Neural cell (in vitro differentiated cells): ENCODE measurements around the gene DYRK2. TPM values are rescaled to one million over a fixed set of nuclear protein-coding genes. Genes with fewer than 3 reads are reported as not detected.

Source experiments
- H2AFZ ChIP-seq: fragments of 200-600, 300-800 bp; sonication (generic), shearing (Covaris generic); 2 replicates; pipeline ENCODE4 v1.6.0; 2014; ENCODE audit warnings: low read depth, mild to moderate bottlenecking, antibody characterized with exemption, low read length, moderate library complexity
- H3F3A ChIP-seq: fragments of 200-600 bp; shearing (Covaris generic); 2 replicates; pipeline ENCODE4 v1.6.1; 2016; ENCODE audit warnings: mild to moderate bottlenecking, moderate library complexity, mixed read lengths, antibody characterized with exemption, low read length; ENCODE audit not compliant: insufficient read depth, poor library complexity, severe bottlenecking
- H3K27ac ChIP-seq: fragments of 200-600, 300-800 bp; sonication (generic), shearing (Covaris generic); 2 replicates; pipeline ENCODE4 v1.5.1; 2014; ENCODE audit warnings: mild to moderate bottlenecking, low read length, moderate library complexity
- H3K27me3 ChIP-seq: fragments of 300-800, 200-600 bp; sonication (generic), shearing (Covaris generic); 2 replicates; pipeline ENCODE4 v1.6.0; 2014; ENCODE audit warnings: mild to moderate bottlenecking, low read depth, low read length, moderate library complexity; ENCODE audit not compliant: insufficient read depth
- H3K36me3 ChIP-seq: fragments of 300-800, 200-600 bp; sonication (generic), shearing (Covaris generic); 2 replicates; pipeline ENCODE4 v1.5.1; 2014; ENCODE audit warnings: mild to moderate bottlenecking, antibody characterized with exemption, low read length, moderate library complexity; ENCODE audit not compliant: insufficient read depth
- H3K4me2 ChIP-seq: fragments of 300-800, 200-600 bp; sonication (generic), shearing (Covaris generic); 2 replicates; pipeline ENCODE4 v1.6.0; 2014; ENCODE audit warnings: mild to moderate bottlenecking, low read length
- H3K4me3 ChIP-seq: fragments of 300-800, 200-600 bp; sonication (generic), shearing (Covaris generic); 2 replicates; pipeline ENCODE4 v1.5.1; 2014; ENCODE audit warnings: mild to moderate bottlenecking, low read length, moderate library complexity
- H3K79me2 ChIP-seq: fragments of 200-600 bp; shearing (Covaris generic); replicated peaks from 2 replicates; pipeline ENCODE4 v1.6.0; 2014; ENCODE audit warnings: mild to moderate bottlenecking, low read length, moderate library complexity; ENCODE audit not compliant: insufficient read depth
- H3K9ac ChIP-seq: fragments of 300-800, 200-600 bp; sonication (generic), shearing (Covaris generic); 2 replicates; pipeline ENCODE4 v1.6.1; 2016; ENCODE audit warnings: mild to moderate bottlenecking, low read length, mixed read lengths
- H3K9me2 ChIP-seq: fragments of 200-600 bp; shearing (Covaris generic); 2 replicates; pipeline ENCODE4 v1.6.1; 2016; ENCODE audit warnings: mild to moderate bottlenecking, low read length, mixed read lengths; ENCODE audit not compliant: insufficient read depth
- H3K9me3 ChIP-seq: fragments of 200-600, 300-800 bp; sonication (generic), shearing (Covaris generic); 2 replicates; pipeline ENCODE4 v1.6.1; 2016; ENCODE audit warnings: mild to moderate bottlenecking, mixed run types, low read length, moderate library complexity, mixed read lengths
- H4K20me1 ChIP-seq: fragments of 200-600 bp; shearing (Covaris generic); 2 replicates; pipeline ENCODE4 v1.6.1; 2016; ENCODE audit warnings: mild to moderate bottlenecking, mixed run types; ENCODE audit not compliant: insufficient read depth
- EP300 ChIP-seq: fragments of 450-650 bp; conservative IDR thresholded peaks from 2 replicates; pipeline ENCODE4 v1.6.1; 2014; ENCODE audit warnings: antibody characterized with exemption, mild to moderate bottlenecking, moderate library complexity; ENCODE audit not compliant: poor library complexity, severe bottlenecking
- EZH2 ChIP-seq: fragments of 200-600, 300-800 bp; shearing (Covaris generic), sonication (generic); IDR thresholded peaks from 2 replicates; pipeline ENCODE4 v1.6.1; 2014; ENCODE audit warnings: antibody characterized with exemption, low read length, borderline replicate concordance, mild to moderate bottlenecking; ENCODE audit not compliant: insufficient read depth, poor library complexity, severe bottlenecking
- MXI1 ChIP-seq: fragments of 450-650 bp; conservative IDR thresholded peaks from 2 replicates; pipeline ENCODE4 v1.6.1; 2014; ENCODE audit warnings: antibody characterized with exemption, mild to moderate bottlenecking; ENCODE audit not compliant: poor library complexity, severe bottlenecking
- POLR2AphosphoS5 ChIP-seq: IDR thresholded peaks from 2 replicates; pipeline ENCODE4 v1.6.1; 2012
- RAD21 ChIP-seq: fragments of 450-650 bp; conservative IDR thresholded peaks from 2 replicates; pipeline ENCODE4 v1.6.1; 2014; ENCODE audit warnings: antibody characterized with exemption, mild to moderate bottlenecking, moderate library complexity
- SMC3 ChIP-seq: fragments of 450-650 bp; conservative IDR thresholded peaks from 2 replicates; pipeline ENCODE4 v1.6.1; 2014; ENCODE audit warnings: antibody characterized with exemption, mild to moderate bottlenecking, moderate library complexity; ENCODE audit not compliant: poor library complexity
- TAF1 ChIP-seq: IDR thresholded peaks from 2 replicates; pipeline ENCODE4 v1.6.1; 2012; ENCODE audit warnings: low read depth
- polyA plus RNA-seq: library from polyadenylated mRNA; depleted of rRNA; stranded (reverse); fragments of >200 nt; gene quantifications from 2 replicates; pipeline ENCODE4 v1.2.3, GENCODE V29; 2014
- TF ChIP-seq, protein P1 (sequence below): IDR thresholded peaks from 2 replicates; pipeline ENCODE4 v1.6.1; 2012; ENCODE audit warnings: borderline replicate concordance
- TF ChIP-seq, protein P2 (sequence below): fragments of 450-650 bp; IDR thresholded peaks from 2 replicates; pipeline ENCODE4 v1.5.1; 2014; ENCODE audit warnings: antibody characterized with exemption, mild to moderate bottlenecking, moderate library complexity; ENCODE audit not compliant: poor library complexity, severe bottlenecking

The DYRK2 gene
- polyA plus RNA-seq, 1 donor from 2014 or later: 50.6 TPM

DNA sequence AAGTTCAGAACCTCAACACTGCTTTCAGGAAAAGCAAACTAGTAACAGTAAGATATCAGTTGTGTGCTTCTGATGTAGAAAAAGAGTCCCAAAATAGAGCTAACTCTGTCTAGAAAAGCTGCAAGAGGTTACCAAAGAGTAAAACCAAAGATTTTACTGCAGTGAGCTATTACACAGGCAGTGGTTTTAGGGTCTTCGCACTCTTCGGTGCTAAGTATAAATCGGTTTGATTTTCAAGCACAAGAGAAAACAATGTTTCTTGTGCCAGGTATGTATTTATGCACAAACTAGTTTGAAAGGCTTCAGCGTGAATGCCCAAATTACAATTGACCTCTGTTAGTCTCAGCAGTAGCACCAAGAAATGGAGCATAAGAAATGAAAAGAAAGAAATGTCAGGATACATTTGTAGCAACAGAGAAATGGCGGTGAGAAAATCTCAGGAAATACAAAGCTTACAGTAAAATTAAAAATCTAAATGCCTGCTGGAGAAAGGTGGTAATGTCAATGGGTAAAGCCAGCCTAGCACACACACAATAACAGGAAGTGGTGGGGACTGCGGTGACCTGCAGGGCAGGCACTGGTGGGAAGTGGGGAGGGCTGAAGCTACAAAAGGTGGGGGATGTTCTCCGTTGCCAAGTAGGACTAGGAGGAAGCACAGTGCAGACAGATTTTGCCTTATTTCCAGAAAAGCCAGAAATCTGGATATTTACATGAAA is 18.0 kb upstream of the DYRK2 start:
- Histone ChIP-seq H2AFZ (no peak overlapping the region), H3K4me2 (no peak overlapping the region), H3K9me3 (no peaks in the 10 kb centered on the region), H3K9me2 (no peaks in the 10 kb centered on the region), H3K36me3 (no peaks in the 10 kb centered on the region), H3K79me2 (no peaks in the 10 kb centered on the region), H3K9ac (no peak overlapping the region), H3K4me3 (no peak overlapping the region), H3F3A (no peaks in the 10 kb centered on the region), H4K20me1 (no peaks in the 10 kb centered on the region), H3K27me3 (no peaks in the 10 kb centered on the region), H3K27ac (no peak overlapping the region)
- TF ChIP-seq TAF1 (no peak), EP300 (no peak), RAD21 (no peak), SMC3 (no peak), EZH2 (no peak), MXI1 (no peak), POLR2AphosphoS5 (no peak)
- TF ChIP-seq, protein P1, sequence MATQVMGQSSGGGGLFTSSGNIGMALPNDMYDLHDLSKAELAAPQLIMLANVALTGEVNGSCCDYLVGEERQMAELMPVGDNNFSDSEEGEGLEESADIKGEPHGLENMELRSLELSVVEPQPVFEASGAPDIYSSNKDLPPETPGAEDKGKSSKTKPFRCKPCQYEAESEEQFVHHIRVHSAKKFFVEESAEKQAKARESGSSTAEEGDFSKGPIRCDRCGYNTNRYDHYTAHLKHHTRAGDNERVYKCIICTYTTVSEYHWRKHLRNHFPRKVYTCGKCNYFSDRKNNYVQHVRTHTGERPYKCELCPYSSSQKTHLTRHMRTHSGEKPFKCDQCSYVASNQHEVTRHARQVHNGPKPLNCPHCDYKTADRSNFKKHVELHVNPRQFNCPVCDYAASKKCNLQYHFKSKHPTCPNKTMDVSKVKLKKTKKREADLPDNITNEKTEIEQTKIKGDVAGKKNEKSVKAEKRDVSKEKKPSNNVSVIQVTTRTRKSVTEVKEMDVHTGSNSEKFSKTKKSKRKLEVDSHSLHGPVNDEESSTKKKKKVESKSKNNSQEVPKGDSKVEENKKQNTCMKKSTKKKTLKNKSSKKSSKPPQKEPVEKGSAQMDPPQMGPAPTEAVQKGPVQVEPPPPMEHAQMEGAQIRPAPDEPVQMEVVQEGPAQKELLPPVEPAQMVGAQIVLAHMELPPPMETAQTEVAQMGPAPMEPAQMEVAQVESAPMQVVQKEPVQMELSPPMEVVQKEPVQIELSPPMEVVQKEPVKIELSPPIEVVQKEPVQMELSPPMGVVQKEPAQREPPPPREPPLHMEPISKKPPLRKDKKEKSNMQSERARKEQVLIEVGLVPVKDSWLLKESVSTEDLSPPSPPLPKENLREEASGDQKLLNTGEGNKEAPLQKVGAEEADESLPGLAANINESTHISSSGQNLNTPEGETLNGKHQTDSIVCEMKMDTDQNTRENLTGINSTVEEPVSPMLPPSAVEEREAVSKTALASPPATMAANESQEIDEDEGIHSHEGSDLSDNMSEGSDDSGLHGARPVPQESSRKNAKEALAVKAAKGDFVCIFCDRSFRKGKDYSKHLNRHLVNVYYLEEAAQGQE: no peak
- TF ChIP-seq, protein P2, sequence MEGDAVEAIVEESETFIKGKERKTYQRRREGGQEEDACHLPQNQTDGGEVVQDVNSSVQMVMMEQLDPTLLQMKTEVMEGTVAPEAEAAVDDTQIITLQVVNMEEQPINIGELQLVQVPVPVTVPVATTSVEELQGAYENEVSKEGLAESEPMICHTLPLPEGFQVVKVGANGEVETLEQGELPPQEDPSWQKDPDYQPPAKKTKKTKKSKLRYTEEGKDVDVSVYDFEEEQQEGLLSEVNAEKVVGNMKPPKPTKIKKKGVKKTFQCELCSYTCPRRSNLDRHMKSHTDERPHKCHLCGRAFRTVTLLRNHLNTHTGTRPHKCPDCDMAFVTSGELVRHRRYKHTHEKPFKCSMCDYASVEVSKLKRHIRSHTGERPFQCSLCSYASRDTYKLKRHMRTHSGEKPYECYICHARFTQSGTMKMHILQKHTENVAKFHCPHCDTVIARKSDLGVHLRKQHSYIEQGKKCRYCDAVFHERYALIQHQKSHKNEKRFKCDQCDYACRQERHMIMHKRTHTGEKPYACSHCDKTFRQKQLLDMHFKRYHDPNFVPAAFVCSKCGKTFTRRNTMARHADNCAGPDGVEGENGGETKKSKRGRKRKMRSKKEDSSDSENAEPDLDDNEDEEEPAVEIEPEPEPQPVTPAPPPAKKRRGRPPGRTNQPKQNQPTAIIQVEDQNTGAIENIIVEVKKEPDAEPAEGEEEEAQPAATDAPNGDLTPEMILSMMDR: no peak

DNA sequence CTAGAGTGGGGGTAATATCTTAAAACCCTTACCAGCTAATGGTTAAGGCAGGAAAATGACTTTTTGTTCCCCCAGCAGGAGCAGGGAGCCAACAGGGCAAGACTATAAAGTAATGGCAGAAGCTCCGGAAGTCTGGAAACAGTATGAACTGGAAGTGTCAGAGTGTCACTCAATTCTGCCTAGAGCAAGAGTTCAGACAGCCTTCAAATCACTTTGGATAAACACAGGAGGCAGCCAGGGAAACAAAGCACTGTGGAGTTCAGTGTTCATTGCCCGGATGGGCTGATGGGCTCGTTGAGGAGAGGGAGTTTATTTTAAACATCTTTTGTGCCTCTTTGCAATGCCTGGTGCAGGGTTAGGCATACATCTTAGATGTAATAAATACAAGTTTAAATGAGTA is 16.5 kb upstream of the DYRK2 start:
- no peak overlapping the region for H2AFZ ChIP-seq

More for the DNA sequence above, 16.5 kb upstream of the DYRK2 start:
- H3K4me3 ChIP-seq: peak overlapping the region; percentile 7
- H3K27me3 ChIP-seq: no peaks in the 10 kb centered on the region
- H3K4me2 ChIP-seq: peak overlapping the region; percentile 18
- no peaks in the 10 kb centered on the region for H3K79me2 ChIP-seq
- H4K20me1 ChIP-seq: no peaks in the 10 kb centered on the region
- TF ChIP-seq, protein P1: no peak
- no peak for TF ChIP-seq TAF1
- TF ChIP-seq POLR2AphosphoS5: peak; percentile 77
- TF ChIP-seq, protein P2: no peak
- peak; percentile 95 for TF ChIP-seq EP300
- no peak for TF ChIP-seq SMC3
- H3K9me3 ChIP-seq: no peaks in the 10 kb centered on the region
- no peaks in the 10 kb centered on the region for H3F3A ChIP-seq
- no peaks in the 10 kb centered on the region for H3K9me2 ChIP-seq
- H3K27ac ChIP-seq: peak overlapping the region; percentile 13
- no peaks in the 10 kb centered on the region for H3K36me3 ChIP-seq
- no peak overlapping the region for H3K9ac ChIP-seq
